ENCODE data around the gene TCF7L1.

Gene TCF7L1

DNA sequence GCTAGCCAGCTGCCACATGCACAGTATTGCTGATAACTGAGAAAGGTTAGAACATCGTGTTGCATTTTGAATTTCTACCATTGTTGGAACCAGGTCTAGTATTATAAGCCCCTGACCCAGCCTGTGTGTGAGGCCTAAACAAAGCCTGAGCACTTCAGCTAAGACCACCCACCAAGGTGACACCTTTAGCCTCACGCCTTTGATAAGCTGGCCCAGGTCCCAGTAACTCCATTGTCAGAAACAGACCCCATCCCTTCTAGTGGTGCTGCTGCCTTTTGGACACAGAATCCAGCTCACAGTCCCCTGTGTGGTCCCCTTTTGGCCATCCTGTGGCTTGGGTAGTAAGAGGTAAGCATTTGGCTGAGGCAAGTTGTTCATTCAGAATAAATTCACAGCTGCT is 223.0 kb downstream of the TCF7L1 start:
- no peak for DNase-seq (ENCODE audit: low spot score)

DNA sequence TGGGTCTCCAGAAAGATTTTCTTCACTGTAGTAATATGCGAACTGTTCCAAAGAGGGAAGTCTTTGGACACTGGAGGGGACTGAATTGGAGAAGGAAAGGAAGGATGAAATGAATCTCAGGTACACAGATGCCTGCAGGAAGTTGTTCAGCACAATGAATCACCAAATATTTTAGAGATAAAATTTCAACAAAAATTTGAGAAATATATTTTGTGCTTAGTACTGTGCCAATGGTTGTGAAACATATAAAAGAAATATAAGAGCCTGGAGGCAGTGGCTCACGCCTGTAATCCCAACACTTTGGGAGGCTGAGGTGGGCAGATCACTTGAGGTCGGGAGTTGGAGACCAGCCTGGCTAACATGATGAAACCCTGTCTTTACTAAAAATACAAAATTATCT is 224.5 kb downstream of the TCF7L1 start:
- DNase-seq (ENCODE audit: low spot score): no peak

Measured in kidney tubule cell (primary cell).